GM21737 (cell line): ENCODE measurements around the gene PGS1.

ENCODE experiments used
- ATAC-seq: cut with Tn5 transposase; IDR thresholded peaks from one replicate; pipeline ENCODE4 v1.9.1; 2021; ENCODE audit warnings: mild to moderate bottlenecking, moderate library complexity; ENCODE audit not compliant: unreplicated experiment

The PGS1 gene

DNA sequence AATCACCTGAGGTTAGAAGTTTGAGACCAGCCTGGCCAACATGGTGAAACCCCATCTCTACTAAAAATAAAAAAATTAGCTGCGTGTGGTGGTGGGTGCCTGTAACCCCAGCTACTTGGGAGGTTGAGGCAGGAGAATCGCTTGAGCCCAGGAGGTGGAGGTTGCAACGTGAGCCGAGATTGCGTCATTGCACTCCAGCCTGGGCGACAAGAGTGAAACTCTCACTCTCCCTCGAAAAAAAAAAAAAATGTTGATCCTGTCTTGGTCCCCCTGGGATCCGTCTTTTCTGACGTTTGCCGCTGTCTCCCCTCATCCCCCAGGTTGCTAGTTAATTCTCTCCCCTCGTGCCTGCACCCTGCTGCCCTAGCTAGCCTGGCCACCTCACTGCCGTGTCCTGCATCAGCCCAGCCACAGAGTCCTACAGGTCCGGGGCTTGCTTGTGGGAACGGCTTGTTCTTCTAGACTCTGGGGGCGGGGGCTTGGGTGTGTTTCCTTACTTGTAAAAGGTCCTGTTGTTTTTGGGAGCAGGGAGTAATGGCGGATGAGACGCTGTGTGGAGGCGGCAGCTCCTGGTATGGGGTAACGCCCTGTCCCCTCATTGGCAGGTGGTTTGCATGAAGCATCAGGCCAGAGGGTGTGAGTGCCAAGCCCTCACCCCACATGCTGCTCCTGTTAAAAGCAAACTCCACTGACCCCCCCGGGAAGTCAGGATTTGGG lies 44.6 kb downstream of the PGS1 start:
- no peak for ATAC-seq

DNA sequence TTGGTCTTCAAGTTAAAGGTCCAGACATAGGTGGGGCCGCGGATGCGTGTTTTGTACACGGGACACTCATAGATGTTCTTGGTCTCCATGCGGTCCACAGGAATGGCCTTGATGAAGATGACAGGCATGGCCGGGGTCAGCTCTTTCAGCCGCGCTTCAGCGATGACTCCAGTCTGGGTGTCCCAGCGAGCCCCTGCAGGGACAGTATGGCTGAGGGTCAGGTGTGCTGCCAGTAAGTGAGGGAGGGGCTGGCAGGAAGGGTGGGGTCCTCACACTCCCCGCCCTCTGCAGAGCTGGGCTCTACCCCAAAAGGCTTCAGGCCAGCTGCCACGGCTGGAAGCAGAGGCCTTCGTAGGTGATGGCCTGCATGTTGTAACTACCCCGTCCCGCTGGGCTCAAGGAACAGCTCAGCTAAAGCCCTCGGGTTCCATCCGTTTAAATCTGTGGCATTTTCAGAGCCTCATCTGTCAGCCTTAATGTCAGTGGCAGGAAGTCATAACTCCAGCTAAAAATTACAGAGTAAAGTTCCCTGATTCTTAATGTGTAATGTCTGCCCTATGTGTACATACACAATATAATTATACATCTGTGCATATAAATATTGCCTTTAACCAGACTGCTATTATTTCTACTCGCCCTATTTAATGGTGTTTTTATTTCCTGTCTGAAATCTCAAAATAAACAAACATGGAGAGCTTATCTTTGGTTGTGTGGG lies 45.7 kb downstream of the PGS1 start:
- ATAC-seq: no peak

- no peak for ATAC-seq
Observed at GRCh38 chr17:78425429-78425828, 47.0 kb downstream of the PGS1 start.

DNA sequence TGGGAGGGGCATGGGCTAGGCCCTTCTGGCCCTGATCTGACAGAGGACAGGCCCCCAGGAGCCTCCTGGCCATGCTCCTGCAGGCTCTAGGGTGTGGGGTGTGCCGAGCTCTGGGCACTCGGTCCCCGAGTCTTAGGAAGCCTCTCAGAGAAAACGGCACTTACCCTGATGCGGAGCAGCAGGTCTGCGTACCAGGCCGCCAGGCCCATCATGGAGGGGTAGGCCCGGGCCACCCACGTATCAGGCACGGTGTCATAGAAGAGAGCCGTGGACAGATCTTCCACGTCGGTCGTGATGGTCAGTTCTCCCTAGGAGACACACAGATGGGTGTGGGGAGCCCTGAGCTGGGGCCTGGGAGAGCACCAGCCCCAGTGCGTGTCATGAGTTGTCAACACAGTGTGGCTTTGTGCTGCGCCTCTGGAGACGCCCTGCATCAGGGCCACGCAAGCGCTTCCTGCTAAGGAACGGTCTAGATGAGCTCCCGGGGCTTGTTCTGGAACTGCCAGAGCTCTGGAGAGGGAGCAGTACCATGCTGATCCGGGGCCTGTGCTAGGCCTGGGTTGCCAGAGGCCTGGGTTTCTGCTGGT lies 47.9 kb downstream of the PGS1 start:
- no peak for ATAC-seq

- ATAC-seq: no peak
Observed at GRCh38 chr17:78427140-78427539, 48.7 kb downstream of the PGS1 start.

DNA sequence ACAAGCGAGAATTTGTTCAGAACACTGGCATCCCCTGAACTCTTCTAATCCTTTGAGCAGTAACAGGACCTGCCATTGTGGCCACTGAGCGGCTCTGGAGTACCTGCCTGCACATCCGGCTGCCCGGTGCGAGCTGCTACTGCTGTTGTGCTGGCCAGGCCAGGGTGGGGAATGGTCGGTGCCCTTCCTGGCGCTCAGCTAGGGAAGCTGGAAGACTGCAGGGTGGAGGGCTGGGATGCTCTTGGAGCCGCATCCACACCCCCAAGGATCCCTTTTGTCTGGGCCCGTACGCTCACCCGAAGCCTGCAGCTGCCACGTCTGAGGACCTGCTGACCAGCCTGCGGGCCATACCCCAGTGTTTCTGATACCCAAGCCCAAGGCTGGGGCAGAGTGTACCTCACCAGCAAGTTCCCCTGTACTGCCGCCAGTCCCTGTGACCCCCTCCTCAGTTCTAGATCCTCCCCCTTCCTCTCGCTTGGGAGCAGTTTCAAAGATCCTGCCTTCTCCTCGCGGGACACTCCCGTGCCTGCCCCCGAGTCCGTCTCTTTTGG lies 49.7 kb downstream of the PGS1 start:
- ATAC-seq: no peak

DNA sequence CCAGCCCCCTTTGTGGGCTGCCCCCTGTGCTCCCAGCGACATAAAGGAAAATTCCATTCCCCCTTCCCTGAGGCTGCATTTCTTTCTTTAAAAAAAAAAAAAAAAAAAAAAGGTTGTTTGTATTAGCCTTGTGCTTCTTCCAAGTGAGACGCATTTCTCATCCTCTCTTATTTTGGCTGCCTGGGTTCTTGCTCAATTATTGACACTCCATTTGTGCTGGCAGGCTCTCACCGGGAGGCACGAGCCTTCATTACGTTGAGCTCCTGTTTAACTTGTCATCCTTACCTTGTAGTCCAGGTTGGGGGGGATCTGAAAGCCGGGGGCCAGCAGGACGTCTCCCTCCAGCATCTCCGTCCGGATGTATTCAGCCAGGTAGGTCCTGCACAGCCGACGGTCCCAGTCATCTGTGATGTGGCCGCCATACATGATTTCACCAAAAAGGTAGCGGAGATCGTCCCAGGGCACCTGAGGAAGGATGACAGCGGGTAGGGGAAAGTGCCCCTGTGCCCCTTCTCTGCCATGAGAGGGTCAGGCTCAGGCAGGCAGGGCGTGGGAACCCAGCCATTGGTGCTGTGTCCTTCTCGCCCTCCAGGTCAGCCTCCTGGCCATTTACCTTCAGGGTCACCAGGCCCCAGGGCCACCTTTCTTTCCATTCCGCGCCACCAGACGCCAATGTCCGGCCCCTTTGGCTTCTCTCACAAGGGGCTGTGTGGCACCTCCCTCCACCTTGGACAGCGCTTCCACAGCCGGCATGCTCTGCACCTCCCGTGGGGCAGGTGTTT lies 50.6 kb downstream of the PGS1 start:
- ATAC-seq: no peak

- ATAC-seq: no peak
Observed at GRCh38 chr17:78429618-78429995, 51.2 kb downstream of the PGS1 start.

GRCh38 chr17:78430892-78431691 lies 52.6 kb downstream of the PGS1 start:
- ATAC-seq: no peak

- no peak for ATAC-seq
Observed at GRCh38 chr17:78431692-78431958, 53.2 kb downstream of the PGS1 start.

DNA sequence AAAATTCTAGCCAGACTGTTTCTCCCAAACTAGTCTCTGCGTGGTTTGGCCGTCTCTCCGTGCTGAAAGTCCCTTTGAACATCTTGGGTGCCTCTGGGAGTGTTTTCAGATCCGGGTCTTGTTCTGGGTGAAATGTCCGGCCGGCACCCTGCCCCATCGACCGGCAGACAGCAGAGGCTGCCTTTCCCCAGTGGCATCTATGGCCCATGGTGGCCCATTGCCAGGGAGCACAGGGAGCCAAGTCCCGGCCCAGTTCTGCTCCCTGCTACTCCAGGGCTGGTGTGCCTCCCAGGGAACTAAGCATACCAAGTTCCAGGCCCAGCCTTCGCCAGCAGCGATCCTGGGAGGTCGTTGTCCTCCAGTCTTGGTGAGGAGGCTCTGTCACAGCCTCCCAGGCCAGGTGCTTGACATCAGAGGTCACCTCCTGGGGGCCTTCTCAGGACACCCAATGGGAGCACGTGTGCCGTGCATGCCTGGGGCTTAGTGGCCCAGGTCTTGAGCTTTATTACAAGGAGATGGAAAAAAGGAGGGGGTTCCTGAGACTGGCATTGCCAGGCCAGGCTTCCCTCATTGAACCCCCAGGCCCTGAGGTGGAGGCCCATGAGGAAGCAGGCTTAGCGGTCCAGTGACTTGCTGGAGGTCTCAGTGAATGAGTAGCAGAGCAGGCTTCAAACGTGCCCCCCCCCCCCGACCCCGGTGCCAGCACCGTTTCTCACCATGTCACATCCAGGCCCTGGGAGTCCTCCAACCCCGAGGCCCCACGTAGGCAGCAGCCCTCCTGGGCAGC lies 54.0 kb downstream of the PGS1 start:
- no peak for ATAC-seq

DNA sequence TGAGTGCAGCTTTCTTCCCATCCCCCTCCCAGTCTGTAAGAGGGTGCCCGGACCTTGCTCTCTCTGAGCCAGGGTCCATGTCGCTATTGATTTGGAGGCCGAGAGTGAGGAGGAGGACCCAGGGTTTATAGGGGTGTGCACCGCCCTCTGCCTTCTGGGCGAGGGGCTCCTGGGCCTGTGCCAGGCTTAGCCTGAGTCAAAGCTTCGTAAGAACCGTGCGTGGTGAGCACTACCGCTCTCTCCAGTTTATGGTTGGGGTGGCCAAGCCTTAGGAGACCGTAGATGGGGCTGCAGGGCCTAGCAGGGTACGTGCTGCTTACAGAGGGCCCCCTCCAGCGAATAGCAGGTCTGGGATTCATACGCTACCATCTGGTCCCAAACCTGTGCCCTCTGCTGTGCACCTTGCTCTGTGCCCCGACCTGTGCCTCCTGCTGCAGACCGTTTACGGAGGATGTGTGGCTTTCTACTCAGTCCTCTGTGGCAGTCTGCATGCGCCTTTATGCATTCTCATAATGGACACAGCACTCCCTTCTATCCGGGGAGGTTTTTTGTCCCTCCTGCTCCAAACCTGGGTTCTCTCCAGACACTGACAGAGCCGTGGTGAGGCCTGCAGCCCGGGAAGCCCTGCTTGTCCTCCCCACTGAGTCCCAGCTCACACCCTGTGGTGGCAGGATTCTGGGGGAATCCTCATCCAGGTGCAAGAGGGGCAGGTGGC lies 54.7 kb downstream of the PGS1 start:
- ATAC-seq: no peak

GRCh38 chr17:78433780-78434335 lies 55.4 kb downstream of the PGS1 start:
- ATAC-seq: no peak

DNA sequence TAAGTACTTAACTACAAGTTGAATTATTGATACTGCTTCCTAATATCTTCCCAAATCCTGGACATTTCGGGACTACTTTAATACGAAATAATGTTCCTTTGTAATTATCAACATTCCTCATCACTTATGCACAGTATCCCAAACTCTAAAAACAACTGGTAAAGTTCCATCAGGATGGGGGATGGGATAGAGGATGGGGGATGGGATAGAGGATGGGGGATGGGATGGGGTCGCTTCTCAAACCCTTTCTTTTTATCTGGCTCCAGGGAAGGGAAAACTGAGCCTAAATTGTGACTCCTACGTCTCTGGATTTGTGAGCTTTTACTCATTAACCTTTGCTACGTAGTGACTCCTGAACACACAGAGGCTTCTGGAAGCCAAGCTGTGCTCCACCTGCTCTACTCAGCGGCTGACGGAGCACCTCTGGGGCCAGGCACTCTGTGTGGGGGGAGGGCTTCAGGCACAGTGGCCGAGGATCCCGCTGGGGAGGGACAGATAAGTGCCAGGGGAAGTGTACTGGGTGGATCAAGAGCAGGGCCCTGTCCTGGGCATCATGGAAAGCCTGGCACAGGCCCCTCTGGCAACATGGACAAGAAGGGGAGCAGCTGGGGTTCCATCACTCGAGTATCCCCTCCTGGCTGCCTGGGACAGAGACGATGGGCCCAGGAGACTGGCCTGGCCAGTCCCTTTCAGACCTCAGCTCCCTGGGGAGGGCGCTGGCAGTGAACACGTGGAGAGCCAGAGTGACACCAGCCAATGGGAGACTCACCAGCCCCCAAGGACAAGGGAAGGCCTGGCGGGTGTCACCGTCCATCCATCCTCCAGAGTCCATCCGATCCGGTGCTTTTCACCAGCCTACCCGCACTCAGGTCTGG lies 56.2 kb downstream of the PGS1 start:
- no peak for ATAC-seq

GRCh38 chr17:78435330-78436005 lies 57.0 kb downstream of the PGS1 start:
- ATAC-seq: no peak

GRCh38 chr17:78437508-78438169 lies 59.2 kb downstream of the PGS1 start:
- ATAC-seq: no peak

DNA sequence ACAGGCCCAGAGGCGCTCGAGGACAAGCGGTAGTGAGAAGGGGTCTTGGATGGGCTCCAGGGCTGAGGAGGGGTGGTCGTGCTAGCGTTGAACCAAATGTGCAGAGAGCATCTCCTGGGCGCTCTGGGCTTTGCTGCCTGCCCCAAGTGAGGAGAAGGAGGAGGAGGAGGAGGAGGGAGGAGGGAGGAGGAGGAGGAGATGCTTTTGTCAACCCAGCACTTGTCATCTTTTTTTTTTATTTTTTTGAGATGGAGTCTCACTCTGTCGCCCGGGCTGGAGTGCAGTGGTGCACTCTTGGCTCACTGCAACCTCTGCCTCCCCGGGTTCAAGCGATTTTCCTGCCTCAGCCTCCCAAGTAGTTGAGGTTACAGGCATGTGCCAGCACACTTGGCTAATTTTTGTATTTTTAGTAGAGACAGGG lies 59.8 kb downstream of the PGS1 start:
- ATAC-seq: no peak
